Activated CD8-positive, alpha-beta T cell treated with anti-CD3 and anti-CD28 coated beads for 36 hours (primary cell): Measurements from ENCODE around the gene QSER1. TPM values are rescaled to one million over a fixed set of nuclear protein-coding genes. Genes with fewer than 3 reads are reported as not detected.

Source experiments
- ATAC-seq: fragments of 200-7000 bp; cut with Tn5 transposase; one replicate; pipeline ENCODE4 v1.10.0; 2021; ENCODE audit warnings: mild to moderate bottlenecking, moderate library complexity
- CTCF ChIA-PET: fragments of 350-600 bp; sonication (Branson Sonifier 250); formaldehyde crosslinking; loops from one replicate; lab custom pipeline; 2021; ENCODE audit warnings: antibody characterized with exemption; lab: Charles Lee
- POLR2A ChIA-PET: fragments of 350-600 bp; sonication (Branson Sonifier 250); formaldehyde crosslinking; loops from one replicate; lab custom pipeline; 2021; ENCODE audit warnings: antibody characterized with exemption; lab: Charles Lee
- DNase-seq: peaks from one replicate; pipeline ENCODE4 v3.0.0-alpha.2; 2020
- H3K27ac Mint-ChIP-seq: one replicate; pipeline ENCODE4 v1.8.0; 2021; ENCODE audit warnings: mild to moderate bottlenecking, mixed read lengths
- H3K27me3 Mint-ChIP-seq: one replicate; pipeline ENCODE4 v1.8.0; 2021; ENCODE audit warnings: mixed read lengths
- H3K36me3 Mint-ChIP-seq: one replicate; pipeline ENCODE4 v1.8.0; 2021; ENCODE audit warnings: low read depth, mixed read lengths
- H3K4me1 Mint-ChIP-seq: one replicate; pipeline ENCODE4 v1.8.0; 2021; ENCODE audit warnings: low read depth, mixed read lengths
- H3K4me3 Mint-ChIP-seq: one replicate; pipeline ENCODE4 v1.8.0; 2021; ENCODE audit warnings: mild to moderate bottlenecking, moderate library complexity, mixed read lengths
- H3K9me3 Mint-ChIP-seq: one replicate; pipeline ENCODE4 v1.8.0; 2021; ENCODE audit warnings: mixed read lengths
- intact Hi-C: fragments of 100-400 bp; cut with micrococcal nuclease; formaldehyde crosslinking; loops from one replicate; pipeline ENCODE4 v1.10.0; 2022
- total RNA-seq, 2 experiments: library from RNA; stranded (reverse); gene quantifications; one replicate each; pipeline ENCODE4 v1.2.3, GENCODE V29; 2021
- TF ChIP-seq, protein P1 (sequence below): fragments of 200-600 bp; IDR thresholded peaks from one replicate; pipeline ENCODE4 v1.8.0; 2022; ENCODE audit warnings: antibody characterized with exemption, mild to moderate bottlenecking

QSER1 gene
- total RNA-seq, 2 experiments from 2014 or later: 10.5 to 11.2 TPM

DNA sequence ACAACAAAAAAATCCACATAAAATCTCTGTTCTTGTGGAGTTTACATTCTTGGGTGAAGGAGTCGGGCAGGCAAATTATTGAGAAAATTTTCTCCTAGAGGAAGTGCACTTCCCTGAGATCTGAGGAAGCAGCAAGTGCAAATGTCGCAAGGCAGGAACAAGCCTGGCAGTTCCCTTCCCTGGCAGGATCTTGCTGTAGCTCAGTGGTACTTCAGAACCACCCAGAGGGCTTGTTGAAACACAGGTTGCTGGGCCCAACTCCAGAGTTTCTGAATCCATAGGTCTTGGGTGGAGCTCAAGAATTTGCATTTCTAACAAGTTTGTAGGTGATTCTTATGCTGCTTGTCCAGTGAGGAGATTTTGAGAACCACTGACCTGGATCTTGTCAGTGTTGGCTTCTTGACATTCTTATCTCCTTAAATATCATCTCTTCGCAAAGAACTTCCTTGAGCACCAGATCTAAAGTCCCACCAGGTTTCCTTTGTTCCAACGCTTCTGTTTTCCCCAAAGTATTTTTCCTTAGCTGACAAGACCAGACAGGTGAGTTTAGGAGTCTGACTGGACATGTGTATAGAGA, 9.6 kb downstream of the QSER1 start:
- TF ChIP-seq, protein P1, sequence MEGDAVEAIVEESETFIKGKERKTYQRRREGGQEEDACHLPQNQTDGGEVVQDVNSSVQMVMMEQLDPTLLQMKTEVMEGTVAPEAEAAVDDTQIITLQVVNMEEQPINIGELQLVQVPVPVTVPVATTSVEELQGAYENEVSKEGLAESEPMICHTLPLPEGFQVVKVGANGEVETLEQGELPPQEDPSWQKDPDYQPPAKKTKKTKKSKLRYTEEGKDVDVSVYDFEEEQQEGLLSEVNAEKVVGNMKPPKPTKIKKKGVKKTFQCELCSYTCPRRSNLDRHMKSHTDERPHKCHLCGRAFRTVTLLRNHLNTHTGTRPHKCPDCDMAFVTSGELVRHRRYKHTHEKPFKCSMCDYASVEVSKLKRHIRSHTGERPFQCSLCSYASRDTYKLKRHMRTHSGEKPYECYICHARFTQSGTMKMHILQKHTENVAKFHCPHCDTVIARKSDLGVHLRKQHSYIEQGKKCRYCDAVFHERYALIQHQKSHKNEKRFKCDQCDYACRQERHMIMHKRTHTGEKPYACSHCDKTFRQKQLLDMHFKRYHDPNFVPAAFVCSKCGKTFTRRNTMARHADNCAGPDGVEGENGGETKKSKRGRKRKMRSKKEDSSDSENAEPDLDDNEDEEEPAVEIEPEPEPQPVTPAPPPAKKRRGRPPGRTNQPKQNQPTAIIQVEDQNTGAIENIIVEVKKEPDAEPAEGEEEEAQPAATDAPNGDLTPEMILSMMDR: no peak
- H3K36me3 Mint-ChIP-seq: peaks cover 6% of the 10 kb centered on the region
- ATAC-seq (no peak), DNase-seq (no peak)
- ChIA-PET CTCF (no interaction called here), POLR2A (interaction anchor here (0.8 kb wide), 1 partner anchor 10 kb away, joined by 4 read pairs; the partner anchor contains the start of gene QSER1)
- intact Hi-C loops: no loop called here
- no peak overlapping the region for H3K27ac Mint-ChIP-seq
- H3K4me1 Mint-ChIP-seq: peaks cover 28% of the 10 kb centered on the region
- H3K9me3 Mint-ChIP-seq: no peaks in the 10 kb centered on the region
- no peak overlapping the region for H3K4me3 Mint-ChIP-seq
- no peaks in the 10 kb centered on the region for H3K27me3 Mint-ChIP-seq

GRCh38 chr11:32905028-32905667, 12.5 kb downstream of the QSER1 start:
- intact Hi-C loops: no loop called here

GRCh38 chr11:32908619-32909018, 16.0 kb downstream of the QSER1 start:
- ChIA-PET CTCF (interaction anchor here (1.9 kb wide), 1 partner anchor 157 kb away, joined by 5 read pairs; no protein-coding TSS in a partner anchor), POLR2A (interaction anchor here (0.6 to 0.7 kb wide), 2 partner anchors 13 to 16 kb away, joined by 3 to 5 read pairs; partner anchors contain the start of gene QSER1)
- Mint-ChIP-seq H3K27me3 (no peaks in the 10 kb centered on the region), H3K4me3 (no peak overlapping the region), H3K9me3 (no peaks in the 10 kb centered on the region), H3K4me1 (peaks cover 21% of the 10 kb centered on the region), H3K27ac (no peak overlapping the region), H3K36me3 (peaks cover 17% of the 10 kb centered on the region)
- intact Hi-C loops: no loop called here
- no peak for ATAC-seq
- no peak for DNase-seq
- TF ChIP-seq, protein P1: no peak

More at GRCh38 chr11:32905028-32905667, 12.5 kb downstream of the QSER1 start:
- TF ChIP-seq, protein P1: no peak
- no peak for DNase-seq
- no peaks in the 10 kb centered on the region for H3K9me3 Mint-ChIP-seq
- peaks cover 24% of the 10 kb centered on the region for H3K4me1 Mint-ChIP-seq
- ChIA-PET CTCF (interaction anchor here (1.0 to 1.2 kb wide), 2 partner anchors 9 to 18 kb away, joined by 3 to 4 read pairs; no protein-coding TSS in a partner anchor), POLR2A (interaction anchor here (0.6 kb wide), 2 partner anchors 13 to 858 kb away, joined by 3 read pairs; no protein-coding TSS in a partner anchor)
- H3K36me3 Mint-ChIP-seq: peaks cover 13% of the 10 kb centered on the region
- no peak for ATAC-seq
- H3K27me3 Mint-ChIP-seq: no peaks in the 10 kb centered on the region
- no peak overlapping the region for H3K27ac Mint-ChIP-seq
- H3K4me3 Mint-ChIP-seq: no peak overlapping the region

GRCh38 chr11:32911413-32911812, 18.8 kb downstream of the QSER1 start:
- Mint-ChIP-seq H3K4me3 (no peak overlapping the region), H3K36me3 (peaks cover 17% of the 10 kb centered on the region), H3K27ac (no peak overlapping the region), H3K4me1 (peaks cover 21% of the 10 kb centered on the region), H3K27me3 (no peaks in the 10 kb centered on the region), H3K9me3 (no peaks in the 10 kb centered on the region)
- TF ChIP-seq, protein P1: no peak
- no peak for DNase-seq
- no peak for ATAC-seq
- CTCF ChIA-PET: no interaction called here
- intact Hi-C loops: no loop called here
- POLR2A ChIA-PET: no interaction called here

- intact Hi-C loops: no loop called here
- H3K9me3 Mint-ChIP-seq: no peaks in the 10 kb centered on the region
- peaks cover 21% of the 10 kb centered on the region for H3K4me1 Mint-ChIP-seq
- TF ChIP-seq, protein P1: no peak
- H3K27me3 Mint-ChIP-seq: no peaks in the 10 kb centered on the region
- DNase-seq: no peak
- H3K27ac Mint-ChIP-seq: no peak overlapping the region
- CTCF ChIA-PET: interaction anchor here (1.2 to 2.0 kb wide), 2 partner anchors 8 to 152 kb away, joined by 4 to 5 read pairs; no protein-coding TSS in a partner anchor
- peaks cover 17% of the 10 kb centered on the region for H3K36me3 Mint-ChIP-seq
- no peak overlapping the region for H3K4me3 Mint-ChIP-seq
- no peak for ATAC-seq
- POLR2A ChIA-PET: no interaction called here
Observed at GRCh38 chr11:32913445-32913844, 20.8 kb downstream of the QSER1 start.
